ENCODE data around the gene ROMO1.
A peak's percentile ranks its signal among the peaks of the same experiment; 100 is the strongest.
"Not testable (repeated sequence)": the region's sequence is repeated elsewhere in the genome, so short reads cannot be mapped to it uniquely, and the experiment has no call there.

Gene ROMO1

DNA sequence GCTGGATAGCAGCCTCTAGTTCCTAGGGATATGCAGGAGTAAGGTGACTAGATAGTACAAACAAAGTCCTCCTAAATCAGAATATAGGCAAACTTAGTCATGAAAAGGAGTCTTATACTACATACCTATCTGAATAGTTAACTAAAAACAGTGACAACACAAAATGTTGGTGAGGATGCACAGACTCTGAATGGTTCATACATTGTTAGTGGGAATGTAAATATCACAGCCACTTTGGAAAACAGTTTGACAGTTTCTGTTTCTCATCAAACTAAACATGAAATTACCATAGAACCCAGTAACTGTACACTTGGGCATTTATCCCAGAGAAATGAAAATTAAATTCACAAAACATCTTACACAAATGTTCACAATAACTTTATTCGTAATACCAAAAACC is 17.2 kb upstream of the ROMO1 start:
- H3K9me3 ChIP-seq (ENCODE audit: insufficient read depth, low read depth, low read length), result 0 out of 2 replicates have a peak, but pooled peaks cover 1% of the 10 kb centered on the region
- no peaks in the 10 kb centered on the region for H3K27me3 ChIP-seq (ENCODE audit: insufficient read depth, low read length)
- no peak overlapping the region for H3K9ac ChIP-seq (ENCODE audit: low read depth, low read length)
- no peak overlapping the region for H3K27ac ChIP-seq (ENCODE audit: low read depth, low read length)
- H3K4me1 ChIP-seq (ENCODE audit: insufficient read depth, low read length), result no peaks in the 10 kb centered on the region
- H3K4me3 ChIP-seq (ENCODE audit: low read length), result no peak overlapping the region
- 97% methylated on average over 1 of the region's 1 CpG for WGBS
- H3K36me3 ChIP-seq (ENCODE audit: insufficient read depth, low read length), result 0 out of 2 replicates have a peak, but pooled peaks cover 3% of the 10 kb centered on the region

DNA sequence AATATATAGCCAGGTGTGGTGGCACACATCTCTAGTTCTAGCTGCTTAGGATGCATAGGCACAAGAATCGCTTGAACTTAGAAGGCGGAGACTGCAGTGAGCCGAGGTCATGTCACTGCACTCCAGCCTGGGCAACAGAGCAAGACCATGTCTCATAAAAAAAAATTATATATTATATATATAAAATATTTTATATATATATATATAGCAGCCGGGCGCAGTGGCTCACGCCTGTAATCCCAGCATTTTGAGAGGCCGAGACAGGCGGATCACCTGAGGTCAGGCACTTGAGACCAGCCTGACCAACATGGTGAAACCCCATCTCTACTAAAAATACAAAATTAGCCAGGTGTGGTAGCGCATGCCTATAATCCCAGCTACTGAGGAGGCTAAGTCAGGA is 13.8 kb upstream of the ROMO1 start:
- 93% methylated on average over 9 of the region's 9 CpGs for WGBS
- not testable (repeated sequence) for H3K9me3 ChIP-seq (ENCODE audit: insufficient read depth, low read depth, low read length); H3K4me3 ChIP-seq (ENCODE audit: low read length); H3K4me1 ChIP-seq (ENCODE audit: insufficient read depth, low read length); H3K27me3 ChIP-seq (ENCODE audit: insufficient read depth, low read length); H3K27ac ChIP-seq (ENCODE audit: low read depth, low read length); H3K9ac ChIP-seq (ENCODE audit: low read depth, low read length)
- H3K36me3 ChIP-seq (ENCODE audit: insufficient read depth, low read length), result peaks cover 26% of the 10 kb centered on the region

GRCh38 chr20:35686872-35687271 is 12.3 kb upstream of the ROMO1 start:
- H3K4me1 ChIP-seq (ENCODE audit: insufficient read depth, low read length); H3K4me3 ChIP-seq (ENCODE audit: low read length); H3K9ac ChIP-seq (ENCODE audit: low read depth, low read length); H3K9me3 ChIP-seq (ENCODE audit: insufficient read depth, low read depth, low read length); H3K27ac ChIP-seq (ENCODE audit: low read depth, low read length); H3K27me3 ChIP-seq (ENCODE audit: insufficient read depth, low read length): not testable (repeated sequence)
- 89% methylated on average over 10 of the region's 11 CpGs for WGBS
- H3K36me3 ChIP-seq (ENCODE audit: insufficient read depth, low read length), result peaks cover 26% of the 10 kb centered on the region

DNA sequence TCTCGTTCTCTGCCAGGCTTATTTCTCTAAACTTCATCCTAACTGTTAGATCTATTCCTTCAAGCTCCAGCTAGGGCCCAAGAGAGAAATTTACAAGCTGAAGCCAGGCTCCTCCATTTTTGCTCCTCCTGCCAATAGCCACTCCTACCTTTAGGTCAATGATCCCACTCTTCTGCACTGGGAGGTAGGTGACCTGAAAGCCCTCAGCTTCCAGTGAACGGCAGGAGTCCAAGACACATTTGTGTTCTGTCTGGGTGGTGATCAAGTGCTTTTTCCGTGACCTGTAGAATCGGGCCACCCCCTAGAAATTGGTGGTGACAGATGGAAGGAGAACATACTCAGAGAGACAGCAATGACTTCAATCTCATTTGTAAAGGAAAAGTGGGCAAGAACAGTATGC is 8.9 kb upstream of the ROMO1 start:
- Histone ChIP-seq H3K4me1 (ENCODE audit: insufficient read depth, low read length) (no peaks in the 10 kb centered on the region), H3K9me3 (ENCODE audit: insufficient read depth, low read depth, low read length) (peaks cover 6% of the 10 kb centered on the region; the same call in 1 of the 2 replicates), H3K9ac (ENCODE audit: low read depth, low read length) (no peak overlapping the region), H3K27me3 (ENCODE audit: insufficient read depth, low read length) (no peaks in the 10 kb centered on the region), H3K4me3 (ENCODE audit: low read length) (no peak overlapping the region), H3K36me3 (ENCODE audit: insufficient read depth, low read length) (peaks cover 37% of the 10 kb centered on the region), H3K27ac (ENCODE audit: low read depth, low read length) (no peak overlapping the region)
- 94% methylated on average over 4 of the region's 4 CpGs for WGBS

DNA sequence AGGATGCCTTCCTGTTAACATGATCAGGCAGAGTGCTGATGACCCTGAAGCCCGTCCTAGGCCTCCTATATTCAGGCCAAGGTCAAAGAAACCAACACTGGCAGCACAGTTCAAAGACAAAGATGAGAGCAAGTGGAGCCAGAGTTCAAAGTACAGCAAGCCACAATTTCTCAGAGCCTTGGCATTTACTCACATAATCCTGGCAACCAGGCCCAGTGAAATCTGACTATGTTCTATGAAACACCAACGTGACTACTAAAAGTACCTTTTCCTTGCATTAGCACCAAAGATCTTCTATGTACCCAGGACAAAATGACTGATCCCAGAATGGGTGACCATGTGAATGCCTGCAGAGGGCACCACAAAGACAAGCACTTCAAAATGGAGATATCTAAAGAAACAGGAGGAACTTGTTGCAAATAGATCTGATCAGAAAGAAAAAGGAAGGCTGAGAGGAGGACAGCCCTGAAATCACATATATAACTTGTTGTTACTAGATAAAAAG is 3.9 kb upstream of the ROMO1 start:
- peaks cover 6% of the 10 kb centered on the region; the same call in 1 of the 2 replicates for H3K4me1 ChIP-seq (ENCODE audit: insufficient read depth, low read length)

DNA sequence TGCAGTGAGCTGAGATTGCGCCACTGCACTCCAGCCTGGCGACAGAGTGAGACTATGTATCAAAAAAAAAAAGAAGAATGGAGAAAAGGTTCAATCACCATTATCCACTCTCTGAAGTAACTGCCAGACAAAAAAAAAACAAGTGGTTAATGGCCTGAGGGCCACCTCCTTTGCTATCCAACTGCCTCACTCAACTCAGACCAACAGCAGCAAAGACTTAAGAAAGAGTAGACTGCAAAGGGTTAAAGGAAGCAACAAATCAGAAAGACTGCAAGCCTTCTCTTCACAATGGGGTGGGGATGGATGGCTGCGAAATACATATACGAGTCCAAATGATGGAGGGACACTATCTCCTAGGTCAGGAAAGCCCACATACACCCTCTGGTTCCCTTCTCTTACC is 3.2 kb upstream of the ROMO1 start:
- Histone ChIP-seq H3K36me3 (ENCODE audit: insufficient read depth, low read length) (peaks cover 15% of the 10 kb centered on the region; the same call in 1 of the 2 replicates), H3K9me3 (ENCODE audit: insufficient read depth, low read depth, low read length) (no peaks in the 10 kb centered on the region), H3K4me3 (ENCODE audit: low read length) (no peak overlapping the region), H3K27me3 (ENCODE audit: insufficient read depth, low read length) (no peaks in the 10 kb centered on the region), H3K9ac (ENCODE audit: low read depth, low read length) (no peak overlapping the region), H3K4me1 (ENCODE audit: insufficient read depth, low read length) (peaks cover 8% of the 10 kb centered on the region; the same call in 1 of the 2 replicates), H3K27ac (ENCODE audit: low read depth, low read length) (no peak overlapping the region)
- WGBS, result 79% methylated on average over 3 of the region's 4 CpGs

More for the DNA sequence above, 3.9 kb upstream of the ROMO1 start:
- no peaks in the 10 kb centered on the region for H3K27me3 ChIP-seq (ENCODE audit: insufficient read depth, low read length)
- 92% methylated on average over 2 of the region's 2 CpGs for WGBS
- H3K4me3 ChIP-seq (ENCODE audit: low read length), result no peak overlapping the region
- no peak overlapping the region for H3K27ac ChIP-seq (ENCODE audit: low read depth, low read length)
- no peaks in the 10 kb centered on the region for H3K9me3 ChIP-seq (ENCODE audit: insufficient read depth, low read depth, low read length)
- peaks cover 14% of the 10 kb centered on the region for H3K36me3 ChIP-seq (ENCODE audit: insufficient read depth, low read length)
- H3K9ac ChIP-seq (ENCODE audit: low read depth, low read length), result no peak overlapping the region

DNA sequence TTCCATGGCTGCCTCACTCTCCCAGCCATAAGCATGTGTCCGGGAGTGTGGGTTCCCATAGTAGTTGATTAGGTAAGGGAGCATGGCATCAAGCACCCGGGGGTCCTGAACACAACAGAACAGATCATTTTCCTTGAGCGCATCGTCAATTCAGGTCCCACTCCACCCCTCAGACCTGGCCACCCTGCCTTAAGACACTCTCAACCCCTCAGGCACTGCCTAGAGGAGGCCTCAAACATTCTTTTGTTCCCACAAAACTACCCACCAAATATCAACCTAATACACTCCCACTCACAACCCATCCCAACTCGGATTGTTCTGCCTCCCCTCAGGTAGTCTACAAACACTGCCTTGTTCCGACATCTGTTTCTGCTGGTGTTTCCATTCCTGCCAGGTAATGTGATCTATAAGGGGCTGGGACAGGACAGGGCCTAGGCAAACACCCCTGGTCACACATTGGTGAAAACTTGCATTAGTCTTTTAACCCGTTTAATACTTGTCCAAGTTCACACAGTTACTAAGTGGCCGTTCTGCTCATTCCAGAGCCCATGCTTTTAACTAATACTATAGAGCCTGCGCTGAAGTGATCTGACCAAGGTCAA is 1.4 kb upstream of the ROMO1 start:
- Histone ChIP-seq H3K27ac (ENCODE audit: low read depth, low read length) (no peak overlapping the region), H3K36me3 (ENCODE audit: insufficient read depth, low read length) (peaks cover 29% of the 10 kb centered on the region), H3K4me3 (ENCODE audit: low read length) (peak overlapping the region; percentile 93), H3K27me3 (ENCODE audit: insufficient read depth, low read length) (no peaks in the 10 kb centered on the region), H3K9ac (ENCODE audit: low read depth, low read length) (peak overlapping the region; percentile 95; the same call in 1 of the 2 replicates), H3K9me3 (ENCODE audit: insufficient read depth, low read depth, low read length) (no peaks in the 10 kb centered on the region), H3K4me1 (ENCODE audit: insufficient read depth, low read length) (peaks cover 8% of the 10 kb centered on the region; the same call in 1 of the 2 replicates)
- 89% methylated on average over 9 of the region's 9 CpGs for WGBS

GRCh38 chr20:35698298-35699126 is 693 bp upstream of the ROMO1 start:
- H3K36me3 ChIP-seq (ENCODE audit: insufficient read depth, low read length), result peaks cover 37% of the 10 kb centered on the region
- no peaks in the 10 kb centered on the region for H3K27me3 ChIP-seq (ENCODE audit: insufficient read depth, low read length)
- H3K4me3 ChIP-seq (ENCODE audit: low read length), result peak overlapping the region; percentile 93
- peak overlapping the region; percentile 95 for H3K9ac ChIP-seq (ENCODE audit: low read depth, low read length)
- H3K9me3 ChIP-seq (ENCODE audit: insufficient read depth, low read depth, low read length), result no peaks in the 10 kb centered on the region
- H3K27ac ChIP-seq (ENCODE audit: low read depth, low read length), result peak overlapping the region; percentile 58; the same call in 1 of the 2 replicates
- WGBS, result 10% methylated on average over 37 of the region's 37 CpGs
- H3K4me1 ChIP-seq (ENCODE audit: insufficient read depth, low read length), result peaks cover 8% of the 10 kb centered on the region; the same call in 1 of the 2 replicates

DNA sequence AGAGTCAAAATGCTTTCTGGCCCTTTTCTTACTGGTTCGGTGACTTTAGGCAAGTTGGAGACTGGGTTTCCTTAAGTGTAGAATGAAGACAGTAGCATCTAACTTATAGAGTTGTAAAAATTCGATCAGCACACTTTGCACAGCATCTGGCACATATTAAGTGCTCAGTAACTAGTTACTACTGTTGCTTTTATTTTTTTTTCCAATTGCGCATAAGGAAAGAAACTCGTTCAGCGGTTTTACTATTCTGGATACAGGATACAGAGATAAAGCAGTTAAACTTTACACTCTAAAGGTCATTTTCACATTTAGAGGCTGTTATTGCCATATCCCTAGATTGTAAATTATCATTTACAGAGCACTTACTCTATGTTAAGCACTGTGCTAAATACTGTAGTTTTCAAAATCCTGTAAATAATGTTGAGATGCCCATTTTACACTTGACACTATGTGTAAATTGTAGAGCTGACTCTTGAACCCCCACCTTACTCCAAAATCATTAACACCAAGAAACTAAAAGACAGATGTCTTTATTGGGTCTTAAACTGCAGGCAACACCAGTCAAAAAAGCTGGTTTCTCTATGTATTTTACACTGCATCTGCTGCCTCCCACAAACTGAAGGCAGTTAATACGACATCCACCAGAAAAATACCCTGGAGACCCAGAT is 886 bp downstream of the ROMO1 start:
- WGBS, result 34% methylated on average over 6 of the region's 6 CpGs
- peaks cover 8% of the 10 kb centered on the region; the same call in 1 of the 2 replicates for H3K4me1 ChIP-seq (ENCODE audit: insufficient read depth, low read length)
- H3K4me3 ChIP-seq (ENCODE audit: low read length), result peak overlapping the region; percentile 93
- H3K36me3 ChIP-seq (ENCODE audit: insufficient read depth, low read length), result peaks cover 43% of the 10 kb centered on the region
- peak overlapping the region; percentile 92 for H3K27ac ChIP-seq (ENCODE audit: low read depth, low read length)
- H3K9ac ChIP-seq (ENCODE audit: low read depth, low read length), result peak overlapping the region; percentile 95
- no peaks in the 10 kb centered on the region for H3K27me3 ChIP-seq (ENCODE audit: insufficient read depth, low read length)
- no peaks in the 10 kb centered on the region for H3K9me3 ChIP-seq (ENCODE audit: insufficient read depth, low read depth, low read length)

- Histone ChIP-seq H3K4me3 (ENCODE audit: low read length) (peak overlapping the region; percentile 93), H3K27me3 (ENCODE audit: insufficient read depth, low read length) (no peaks in the 10 kb centered on the region), H3K27ac (ENCODE audit: low read depth, low read length) (no peak overlapping the region), H3K9ac (ENCODE audit: low read depth, low read length) (no peak overlapping the region), H3K9me3 (ENCODE audit: insufficient read depth, low read depth, low read length) (no peaks in the 10 kb centered on the region), H3K36me3 (ENCODE audit: insufficient read depth, low read length) (peaks cover 45% of the 10 kb centered on the region), H3K4me1 (ENCODE audit: insufficient read depth, low read length) (peaks cover 8% of the 10 kb centered on the region; the same call in 1 of the 2 replicates)
- WGBS, result 92% methylated on average over 7 of the region's 7 CpGs
These were observed 1.5 kb downstream of the ROMO1 start for GRCh38 chr20:35700625-35701148.
